HCT116 (cell line): ENCODE data around the gene DDRGK1. TPM values are rescaled to one million over a fixed set of nuclear protein-coding genes. Genes with fewer than 3 reads are reported as not detected.

Experiments
- ATAC-seq: fragments of 200-7000 bp; cut with Tn5 transposase; 2 replicates; pipeline ENCODE4 v1.9.1; 2020; ENCODE audit warnings: mild to moderate bottlenecking, moderate library complexity
- BruUV-seq: library from RNA; stranded (reverse); fragments of 400-500 nt; replicated peaks from 2 replicates; lab custom pipeline; 2021; lab: Mats Ljungman, UMichigan
- CTCF ChIA-PET: fragments of 300-600 bp; sonication (Branson Sonifier 250); formaldehyde crosslinking; loops from one replicate; lab custom pipeline; 2021; ENCODE audit warnings: antibody characterized with exemption; lab: Charles Lee
- POLR2A ChIA-PET: fragments of 300-600, 350-600 bp; sonication (Branson Sonifier 250); formaldehyde crosslinking; loops from one replicate; lab custom pipeline; 2021; ENCODE audit warnings: antibody characterized with exemption; lab: Charles Lee
- RAD21 ChIA-PET, 2 experiments: fragments of 300-600 bp; sonication (Branson Sonifier 250); formaldehyde crosslinking; loops; one replicate each; lab custom pipeline; 2023; ENCODE audit warnings: low total read pairs in 2 of 2; ENCODE audit not compliant: uncharacterized antibody in 2 of 2, unreplicated experiment in 2 of 2, low non-redundant PET in 1 of 2; lab: Charles Lee
- DNase-seq: peaks from one replicate; pipeline ENCODE4 v3.0.0-alpha.2; 2010; ENCODE audit warnings: low read depth, low spot score
- H2AFZ ChIP-seq: fragments of 200-600 bp; shearing (Covaris generic), sonication (generic); 2 replicates; pipeline ENCODE4 v1.6.1; 2017; ENCODE audit warnings: low read depth, mixed run types, mixed read lengths, antibody characterized with exemption, low read length; ENCODE audit not compliant: poor library complexity, severe bottlenecking
- H3K27ac ChIP-seq: 2 replicates; pipeline ENCODE4 v1.5.1; 2012; ENCODE audit warnings: low read depth, low read length
- H3K27me3 ChIP-seq: fragments of 200-600 bp; sonication (generic); 2 replicates; pipeline ENCODE4 v1.6.1; 2016; ENCODE audit warnings: mixed run types, low read length, mixed read lengths; ENCODE audit not compliant: insufficient read depth
- H3K36me3 ChIP-seq, 2 experiments: fragments of 200-500 bp in 1 of 2; fragments of 200-600 bp in 1 of 2; sonication (Bioruptor generic) in 1 of 2; sonication (generic) in 1 of 2; 2 replicates each; pipeline versions ENCODE4 v1.5.1 to v1.6.1; 2014 to 2016; ENCODE audit warnings: low read length in 2 of 2, inconsistent platforms in 1 of 2, mixed read lengths in 1 of 2, mixed run types in 1 of 2; ENCODE audit not compliant: insufficient read depth in 2 of 2, control insufficient read depth in 1 of 2
- H3K4me1 ChIP-seq, 2 experiments: fragments of 200-600 bp in 1 of 2; sonication (generic) in 1 of 2; 2 replicates each; pipeline versions ENCODE4 v1.5.1 to v1.6.1; 2012 to 2017; ENCODE audit warnings: low read length in 2 of 2, inconsistent platforms in 1 of 2, mild to moderate bottlenecking in 1 of 2, mixed read lengths in 1 of 2, mixed run types in 1 of 2, moderate library complexity in 1 of 2; ENCODE audit not compliant: insufficient read depth in 2 of 2, control insufficient read depth in 1 of 2
- H3K4me2 ChIP-seq: fragments of 200-600 bp; sonication (generic); 2 replicates; pipeline ENCODE4 v1.6.1; 2017; ENCODE audit warnings: mixed run types, low read length, mixed read lengths
- H3K4me3 ChIP-seq, 2 experiments: fragments of 200-600 bp in 1 of 2; sonication (generic) in 1 of 2; replicated peaks in 1 of 2; 2 replicates each; pipeline ENCODE4 v1.5.1; 2011 to 2016; ENCODE audit warnings: low read length in 2 of 2, control low read depth in 1 of 2, low read depth in 1 of 2, mild to moderate bottlenecking in 1 of 2, mixed read lengths in 1 of 2, mixed run types in 1 of 2
- H3K79me2 ChIP-seq: fragments of 200-600 bp; sonication (generic); 2 replicates; pipeline ENCODE4 v1.6.1; 2017; ENCODE audit warnings: mild to moderate bottlenecking, mixed run types, low read length, moderate library complexity, mixed read lengths; ENCODE audit not compliant: insufficient read depth
- H3K9ac ChIP-seq: fragments of 200-600 bp; sonication (generic); 2 replicates; pipeline ENCODE4 v1.6.1; 2016; ENCODE audit warnings: low read length, mixed read lengths
- H3K9me2 ChIP-seq: fragments of 200-600 bp; sonication (generic), shearing (Covaris generic); 2 replicates; pipeline ENCODE4 v1.6.1; 2017; ENCODE audit warnings: mixed run types, mild to moderate bottlenecking, moderate library complexity; ENCODE audit not compliant: insufficient read depth
- H3K9me3 ChIP-seq, 2 experiments: fragments of 200-500 bp in 1 of 2; fragments of 200-600 bp in 1 of 2; sonication (Bioruptor generic) in 1 of 2; sonication (generic) in 1 of 2; 2 replicates each; pipeline ENCODE4 v1.6.1; 2014 to 2017; ENCODE audit warnings: low read length in 2 of 2, mixed read lengths in 2 of 2, inconsistent platforms in 1 of 2, low read depth in 1 of 2, mild to moderate bottlenecking in 1 of 2, mixed run types in 1 of 2, moderate library complexity in 1 of 2; ENCODE audit not compliant: control insufficient read depth in 1 of 2, insufficient read depth in 1 of 2
- H4K20me1 ChIP-seq: fragments of 200-600 bp; sonication (generic), shearing (Covaris generic); 2 replicates; pipeline ENCODE4 v1.6.1; 2017; ENCODE audit warnings: mixed run types, mild to moderate bottlenecking, moderate library complexity; ENCODE audit not compliant: insufficient read depth
- ATF3 ChIP-seq: IDR thresholded peaks from 2 replicates; pipeline ENCODE4 v1.6.1; 2012
- CTCF ChIP-seq, 3 experiments: fragments of 200-600 bp in 1 of 3; sonication (generic) in 1 of 3; IDR thresholded peaks in 2 of 3; conservative IDR thresholded peaks in 1 of 3; 2 replicates each; pipeline ENCODE4 v1.5.1; 2012 to 2017; ENCODE audit warnings: low read depth in 2 of 3, low read length in 2 of 3, antibody characterized with exemption in 1 of 3, borderline replicate concordance in 1 of 3, control low read depth in 1 of 3, mild to moderate bottlenecking in 1 of 3, mixed read lengths in 1 of 3, mixed run types in 1 of 3, moderate library complexity in 1 of 3; ENCODE audit not compliant: insufficient read depth in 1 of 3
- ELF1 ChIP-seq: IDR thresholded peaks from 2 replicates; pipeline ENCODE4 v1.6.1; 2012; ENCODE audit warnings: low read depth, borderline replicate concordance
- EZH2 ChIP-seq: fragments of 200-600 bp; sonication (generic); IDR thresholded peaks from 2 replicates; pipeline ENCODE4 v1.6.1; 2017; ENCODE audit warnings: antibody characterized with exemption, mixed run types
- FOSL1 ChIP-seq: IDR thresholded peaks from 2 replicates; pipeline ENCODE4 v1.6.1; 2012; ENCODE audit warnings: low read depth
- POLR2A ChIP-seq: IDR thresholded peaks from 2 replicates; pipeline ENCODE4 v1.7.0; 2011; ENCODE audit warnings: borderline replicate concordance; ENCODE audit not compliant: insufficient read depth, insufficient read length; ENCODE audit errors: extremely low read depth
- RAD21 ChIP-seq: IDR thresholded peaks from 2 replicates; pipeline ENCODE4 v1.6.1; 2012; ENCODE audit warnings: low read depth, mild to moderate bottlenecking
- SRF ChIP-seq: IDR thresholded peaks from 2 replicates; pipeline ENCODE4 v1.6.1; 2012; ENCODE audit warnings: low read depth
- TCF7L2 ChIP-seq: IDR thresholded peaks from 2 replicates; pipeline ENCODE4 v1.7.0; 2011; ENCODE audit warnings: borderline replicate concordance, inconsistent platforms; ENCODE audit not compliant: insufficient read depth, insufficient read length; ENCODE audit errors: extremely low read depth
- ZFX ChIP-seq: fragments of 450-650 bp; IDR thresholded peaks from 2 replicates; pipeline ENCODE4 v1.6.1; 2017
- intact Hi-C: fragments of 100-400 bp; cut with micrococcal nuclease; formaldehyde crosslinking; loops from 2 replicates; pipeline ENCODE4 v1.10.0; 2022
- total RNA-seq: library from RNA; stranded (reverse); gene quantifications from one replicate; pipeline ENCODE4 v1.2.1, GENCODE V29; 2021; ENCODE audit not compliant: unreplicated experiment

Gene DDRGK1
- total RNA-seq, 1 experiment from 2014 or later, result 45.8 TPM

DNA sequence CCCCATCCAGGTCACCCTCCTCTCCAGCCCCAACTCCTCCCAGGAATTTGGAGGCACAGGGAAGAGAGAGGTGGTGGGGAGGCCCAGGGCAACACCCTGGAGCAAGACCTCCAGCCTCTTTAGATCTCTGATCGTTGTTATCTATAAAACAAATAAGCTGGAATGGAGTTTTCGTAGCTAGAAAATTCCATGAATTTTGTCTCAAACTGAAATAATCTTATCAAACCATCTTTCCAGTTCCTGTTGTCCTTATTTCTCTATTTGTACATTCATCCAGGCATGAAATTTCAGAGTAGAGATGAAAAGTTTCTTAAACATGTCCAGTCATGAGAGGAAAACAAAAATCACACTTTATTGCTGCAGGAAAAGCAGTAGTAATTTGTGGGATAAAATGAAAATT is 40.7 kb upstream of the DDRGK1 start:
- Histone ChIP-seq H3K9ac (no peak overlapping the region), H3K4me3 (no peak overlapping the region), H3K4me2 (no peak overlapping the region), H3K36me3 (no peaks in the 10 kb centered on the region), H3K9me2 (no peaks in the 10 kb centered on the region), H3K9me3 (no peaks in the 10 kb centered on the region), H3K79me2 (no peaks in the 10 kb centered on the region), H3K27me3 (no peaks in the 10 kb centered on the region), H2AFZ (no peak overlapping the region), H4K20me1 (no peaks in the 10 kb centered on the region), H3K27ac (no peak overlapping the region), H3K4me1 (peaks cover 2 to 7% of the 10 kb centered on the region in 2 experiments; a peak in 3 of 4 replicates)
- POLR2A ChIA-PET, result no interaction called here
- no TSS peak for BruUV-seq
- CTCF ChIA-PET, result no interaction called here
- ATAC-seq (no peak), DNase-seq (no peak)
- intact Hi-C loops, result no loop called here
- RAD21 ChIA-PET, result no interaction called here
- TF ChIP-seq EZH2 (no peak), ATF3 (no peak), FOSL1 (no peak), ELF1 (no peak), TCF7L2 (no peak), POLR2A (no peak), CTCF (IDR thresholded peaks at IDR 0.05 in 2 of 3, conservative IDR thresholded peaks at IDR 0.05 in 1 of 3; ENCODE audit: borderline replicate concordance in 1 of 3, insufficient read depth in 1 of 3, low read depth in 2 of 3, low read length in 2 of 3) (no peak), RAD21 (no peak), SRF (no peak), ZFX (no peak)
